Measurements from ENCODE around the gene SSUH2.

GRCh38 chr3:8638994-8639658 is 5.5 kb downstream of the SSUH2 start:
- TF ChIP-seq CTCF (IDR thresholded peaks at IDR 0.05) (no peak), POLR2A (IDR thresholded peaks at IDR 0.05) (no peak)

Data from esophagus squamous epithelium (tissue), 4 donors.